Kidney (tissue), 14 donors: ENCODE measurements around the gene ZNF547. TPM values are rescaled to one million over a fixed set of nuclear protein-coding genes. Genes with fewer than 3 reads are reported as not detected.

ENCODE experiments used
- DNase-seq, 5 donors: peaks; one replicate each; pipeline ENCODE4 v3.0.0-alpha.2; 2013 to 2020
- FAIRE-seq: peaks from 2 replicates; lab custom pipeline; 2012; peaks lifted over from hg19 to GRCh38; lab: Jason Lieb, UNC
- H3K27ac ChIP-seq, 2 donors: one replicate each; pipeline ENCODE4 v1.7.0; 2013; ENCODE audit warnings: low read depth in 2 of 2, low read length in 2 of 2, inconsistent platforms in 1 of 2
- H3K27me3 ChIP-seq: one replicate; pipeline ENCODE4 v1.7.1; 2013; ENCODE audit warnings: low read length, inconsistent platforms; ENCODE audit not compliant: control insufficient read depth, insufficient read depth
- H3K36me3 ChIP-seq, 3 donors: one replicate each; pipeline versions ENCODE4 v1.7.0 to v1.7.1; 2013; ENCODE audit warnings: low read length in 3 of 3, control low read depth in 1 of 3, inconsistent platforms in 1 of 3; ENCODE audit not compliant: insufficient read depth in 3 of 3, control insufficient read depth in 2 of 3
- H3K4me1 ChIP-seq, 3 donors: one replicate each; pipeline versions ENCODE4 v1.7.0 to v1.7.1; 2013; ENCODE audit warnings: low read length in 3 of 3, inconsistent platforms in 1 of 3, low read depth in 1 of 3; ENCODE audit not compliant: control insufficient read depth in 2 of 3, insufficient read depth in 2 of 3
- H3K4me3 ChIP-seq, 3 donors: one replicate each; pipeline versions ENCODE4 v1.7.0 to v1.8.1; 2013; ENCODE audit warnings: low read length in 3 of 3, control low read depth in 1 of 3, inconsistent platforms in 1 of 3
- H3K9ac ChIP-seq, 3 donors: one replicate each; pipeline versions ENCODE4 v1.7.0 to v1.7.1; 2013; ENCODE audit warnings: low read length in 3 of 3, control low read depth in 1 of 3, inconsistent platforms in 1 of 3
- H3K9me3 ChIP-seq, 3 donors: one replicate each; pipeline versions ENCODE4 v1.7.0 to v1.7.1; 2013; ENCODE audit warnings: low read length in 3 of 3, control low read depth in 1 of 3, inconsistent platforms in 1 of 3; ENCODE audit not compliant: control insufficient read depth in 2 of 3, insufficient read depth in 1 of 3
- intact Hi-C: fragments of 100-400 bp; cut with DNase I; formaldehyde crosslinking; loops from one replicate; pipeline ENCODE4 v1.11.1; 2022
- polyA plus RNA-seq: library from polyadenylated mRNA; stranded (reverse); fragments of 350-450 nt; fragmentation: Illumina TruSeq; extraction: RNeasy Lipid Tissue Mini Kit (QIAGEN cat#74804); gene quantifications from one replicate; pipeline ENCODE4 v1.2.3, GENCODE V29; 2014; ENCODE audit warnings: low read depth, low replicate concordance; ENCODE audit not compliant: insufficient read depth
- total RNA-seq: library from RNA; stranded (reverse); fragmentation: NEBNext Ultra II Directional; extraction: Animal tissue kit (Norgen Biotek cat#: 25700); gene quantifications from one replicate; pipeline ENCODE4 v1.2.1, GENCODE V29; 2021
- TF ChIP-seq, protein P1 (sequence below): IDR thresholded peaks from 3 replicates; pipeline ENCODE4 v1.5.1; 2012; ENCODE audit warnings: mild to moderate bottlenecking, moderate library complexity, borderline replicate concordance; ENCODE audit not compliant: insufficient read depth; ENCODE audit errors: extremely low read depth
- donor health status: control.
- donor health status: control.
- donor health status: control.
- donor health status: control.
- donor health status: control.
- donor health status: DM: yes; HTN: yes; CAD: no.
- donor health status: Normal renal cell carcinoma (clear cell type).

The ZNF547 gene
- total and polyA plus RNA-seq, 2 donors from 2014 or later = 1.3 to 4.1 TPM

DNA sequence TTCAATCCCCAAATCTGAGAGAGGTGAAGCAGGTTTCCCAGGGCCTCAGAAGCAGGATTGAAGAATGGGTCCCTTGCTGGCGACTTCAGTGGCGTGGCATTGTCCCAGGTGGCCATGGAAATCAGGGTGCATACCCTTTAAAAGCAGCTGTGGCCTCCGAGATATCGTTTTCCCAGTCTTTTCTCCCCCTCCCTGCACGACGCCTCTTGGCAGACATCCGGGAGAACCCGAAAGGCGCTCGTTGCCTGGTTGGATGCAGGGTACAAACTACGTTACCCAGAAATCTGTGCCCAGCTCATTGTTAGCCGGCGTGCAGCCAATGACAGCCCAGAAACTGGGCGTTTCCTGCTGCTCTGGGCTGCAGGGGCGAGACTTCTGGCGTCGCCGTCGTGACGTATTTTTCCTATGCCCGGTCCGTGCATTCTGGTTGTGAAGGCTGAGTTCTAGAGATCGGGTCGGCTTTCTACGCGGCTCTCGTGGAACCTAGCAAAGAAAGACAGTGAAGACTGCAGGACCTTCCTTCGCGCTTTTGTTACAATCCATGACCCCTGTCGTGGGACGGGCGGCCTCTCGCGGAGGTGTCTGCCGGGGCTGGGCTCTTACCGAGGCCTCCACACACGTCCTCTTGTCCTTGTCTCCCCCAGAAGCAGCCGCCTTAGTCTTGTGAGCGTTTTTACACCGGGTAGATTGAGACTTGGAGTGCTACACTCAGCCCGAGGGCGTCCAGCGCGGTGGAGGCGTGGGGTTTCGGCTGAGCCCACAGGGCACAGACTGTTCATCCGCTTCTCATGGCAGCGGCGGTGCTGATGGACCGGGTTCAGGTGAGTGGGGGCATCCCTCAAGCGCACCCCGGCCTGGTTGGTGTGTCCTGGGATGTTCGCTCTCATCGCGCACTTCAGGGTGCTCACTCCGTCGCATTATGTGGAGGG is 12.2 kb upstream of the ZNF547 start, which contains the start of gene ZNF304:
ZNF304 (plus strand) TSS at position 395 of the 929 bp plus-strand sequence; CDS start at position 789, 394 bp downstream.
- Histone ChIP-seq H3K27me3 (no peaks in the 10 kb centered on the region), H3K4me3 (peak within 1 kb of the TSS; percentile 94 to 97 (median 96)), H3K9me3 (peaks cover 0 to 16% (median 0%) of the 10 kb centered on the region in 3 donors), H3K36me3 (peaks cover 2 to 28% (median 19%) of the 10 kb centered on the region in 3 donors), H3K4me1 (peaks cover 3 to 19% (median 10%) of the 10 kb centered on the region in 3 donors), H3K27ac (no peak within 1 kb of the TSS), H3K9ac (peak within 1 kb of the TSS; percentile 83 to 96 (median 93))
- TF ChIP-seq, protein P1, sequence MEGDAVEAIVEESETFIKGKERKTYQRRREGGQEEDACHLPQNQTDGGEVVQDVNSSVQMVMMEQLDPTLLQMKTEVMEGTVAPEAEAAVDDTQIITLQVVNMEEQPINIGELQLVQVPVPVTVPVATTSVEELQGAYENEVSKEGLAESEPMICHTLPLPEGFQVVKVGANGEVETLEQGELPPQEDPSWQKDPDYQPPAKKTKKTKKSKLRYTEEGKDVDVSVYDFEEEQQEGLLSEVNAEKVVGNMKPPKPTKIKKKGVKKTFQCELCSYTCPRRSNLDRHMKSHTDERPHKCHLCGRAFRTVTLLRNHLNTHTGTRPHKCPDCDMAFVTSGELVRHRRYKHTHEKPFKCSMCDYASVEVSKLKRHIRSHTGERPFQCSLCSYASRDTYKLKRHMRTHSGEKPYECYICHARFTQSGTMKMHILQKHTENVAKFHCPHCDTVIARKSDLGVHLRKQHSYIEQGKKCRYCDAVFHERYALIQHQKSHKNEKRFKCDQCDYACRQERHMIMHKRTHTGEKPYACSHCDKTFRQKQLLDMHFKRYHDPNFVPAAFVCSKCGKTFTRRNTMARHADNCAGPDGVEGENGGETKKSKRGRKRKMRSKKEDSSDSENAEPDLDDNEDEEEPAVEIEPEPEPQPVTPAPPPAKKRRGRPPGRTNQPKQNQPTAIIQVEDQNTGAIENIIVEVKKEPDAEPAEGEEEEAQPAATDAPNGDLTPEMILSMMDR = no peak
- intact Hi-C loops = no loop called here
- peak; percentile 94 to 98 (median 97) for DNase-seq
- FAIRE-seq = peak; percentile 91

DNA sequence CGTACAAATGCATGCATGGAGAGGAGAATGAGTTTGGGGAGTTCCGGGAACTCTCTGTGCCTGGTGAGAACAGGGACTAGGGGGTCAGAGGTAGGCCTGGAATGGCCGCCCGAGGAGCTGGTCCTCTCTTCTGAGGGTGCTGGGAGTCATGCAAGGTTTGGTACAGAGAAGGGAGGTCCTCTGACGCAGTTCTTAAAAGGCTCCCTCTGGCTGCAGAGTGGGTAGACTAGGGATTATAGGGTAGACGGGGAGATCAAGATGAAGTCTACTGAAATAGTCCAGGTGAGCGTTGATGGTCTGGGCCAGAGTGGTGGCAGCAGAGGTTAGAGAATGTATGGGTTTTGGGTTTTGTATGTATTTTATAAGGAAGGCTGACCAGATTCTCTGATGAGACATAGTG is 11.5 kb upstream of the ZNF547 start:
- Histone ChIP-seq H3K27ac (no peak overlapping the region), H3K9me3 (peaks cover 0 to 23% (median 0%) of the 10 kb centered on the region in 3 donors), H3K27me3 (no peaks in the 10 kb centered on the region), H3K36me3 (peaks cover 2 to 36% (median 27%) of the 10 kb centered on the region in 3 donors), H3K4me3 (peak overlapping the region; percentile 94 to 97 (median 96)), H3K9ac (peak overlapping the region; percentile 83 to 96 (median 93)), H3K4me1 (peaks cover 3 to 19% (median 10%) of the 10 kb centered on the region in 3 donors)
- TF ChIP-seq, protein P1 = no peak
- FAIRE-seq (no peak), DNase-seq (peak in 1 of 5 donors; percentile 1)
- intact Hi-C loops = no loop called here

DNA sequence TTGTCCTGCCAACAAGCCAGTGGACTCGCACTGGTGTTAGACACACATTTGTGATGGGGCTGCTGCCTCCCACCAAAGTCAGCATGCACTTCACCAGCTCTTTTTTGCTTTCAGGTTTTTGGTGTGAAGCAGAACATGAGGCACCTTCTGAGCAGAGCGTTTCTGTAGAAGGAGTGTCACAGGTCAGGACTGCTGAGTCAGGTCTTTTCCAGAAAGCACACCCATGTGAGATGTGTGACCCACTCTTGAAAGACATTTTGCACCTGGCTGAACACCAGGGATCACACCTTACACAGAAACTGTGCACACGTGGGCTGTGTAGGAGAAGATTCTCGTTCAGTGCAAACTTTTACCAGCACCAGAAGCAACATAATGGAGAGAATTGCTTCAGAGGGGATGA is 7.4 kb upstream of the ZNF547 start:
- Histone ChIP-seq H3K27me3 (no peaks in the 10 kb centered on the region), H3K36me3 (peaks cover 13 to 50% (median 32%) of the 10 kb centered on the region in 3 donors), H3K4me3 (no peak overlapping the region), H3K9ac (no peak overlapping the region), H3K27ac (no peak overlapping the region), H3K9me3 (peaks cover 0 to 39% (median 0%) of the 10 kb centered on the region in 3 donors), H3K4me1 (peaks cover 3 to 19% (median 6%) of the 10 kb centered on the region in 3 donors)
- FAIRE-seq (no peak), DNase-seq (no peak)
- intact Hi-C loops = no loop called here
- TF ChIP-seq, protein P1 = no peak
